Measurements from ENCODE around the gene NCDN. TPM values are rescaled to one million over a fixed set of nuclear protein-coding genes. Genes with fewer than 3 reads are reported as not detected.

Gene NCDN
- total RNA-seq, 2 experiments from 2014 or later, result 22.2 to 30.1 TPM

- Histone ChIP-seq H2AFZ (ENCODE audit: low read length) (no peak overlapping the region), H3K4me1 (ENCODE audit: insufficient read depth, low read length, poor library complexity, severe bottlenecking) (no peaks in the 10 kb centered on the region), H3K79me2 (ENCODE audit: insufficient read depth, low read depth, low read length) (no peaks in the 10 kb centered on the region), H4K20me1 (ENCODE audit: insufficient read depth, low read length) (no peaks in the 10 kb centered on the region), H3K9me3 (ENCODE audit: low read length) (no peaks in the 10 kb centered on the region), H3K9me2 (ENCODE audit: insufficient read depth, low read length) (no peaks in the 10 kb centered on the region), H3K4me3 (ENCODE audit: low read depth, low read length, poor library complexity, severe bottlenecking) (no peak overlapping the region), H3K36me3 (ENCODE audit: insufficient read depth, low read length) (no peaks in the 10 kb centered on the region), H3K4me2 (ENCODE audit: low read length) (no peak overlapping the region), H3K27ac (ENCODE audit: low read depth, low read length, poor library complexity, severe bottlenecking) (no peak overlapping the region)
- no peak for DNase-seq (ENCODE audit: low spot score)
- no TSS peak for BruUV-seq (replicated peaks)
- TF ChIP-seq CTCF (conservative IDR thresholded peaks at IDR 0.05; ENCODE audit: low read length) (no peak), EZH2phosphoT487 (IDR thresholded peaks at IDR 0.05; ENCODE audit: borderline replicate concordance, low read depth, low read length) (no peak)
- ChIA-PET CTCF (ENCODE audit: unreplicated experiment) (interaction anchor here (0.6 kb wide), 1 partner anchor 152 kb away, joined by 3 read pairs; no protein-coding TSS in a partner anchor), POLR2A (interaction anchor here (0.7 kb wide), 1 partner anchor 26 kb away, joined by 3 read pairs; no protein-coding TSS in a partner anchor)
- intact Hi-C loops (cut with micrococcal nuclease; ENCODE audit: unreplicated experiment), result no loop called here
Measured at GRCh38 chr1:35570589-35571137, 13.1 kb downstream of the NCDN start.

- no peak overlapping the region for H3K4me2 ChIP-seq (ENCODE audit: low read length)
- BruUV-seq (replicated peaks), result no TSS peak
- no peaks in the 10 kb centered on the region for H3K9me3 ChIP-seq (ENCODE audit: low read length)
- H3K27ac ChIP-seq (ENCODE audit: low read depth, low read length, poor library complexity, severe bottlenecking), result no peak overlapping the region
- H3K4me3 ChIP-seq (ENCODE audit: low read depth, low read length, poor library complexity, severe bottlenecking), result no peak overlapping the region
- intact Hi-C loops (cut with micrococcal nuclease; ENCODE audit: unreplicated experiment), result no loop called here
- no peaks in the 10 kb centered on the region for H3K9me2 ChIP-seq (ENCODE audit: insufficient read depth, low read length)
- H3K79me2 ChIP-seq (ENCODE audit: insufficient read depth, low read depth, low read length), result no peaks in the 10 kb centered on the region
- H4K20me1 ChIP-seq (ENCODE audit: insufficient read depth, low read length), result no peaks in the 10 kb centered on the region
- POLR2A ChIA-PET, result interaction anchor here (0.6 to 0.7 kb wide), 2 partner anchors 26 to 127 kb away, joined by 3 to 9 read pairs; no protein-coding TSS in a partner anchor
- no peaks in the 10 kb centered on the region for H3K36me3 ChIP-seq (ENCODE audit: insufficient read depth, low read length)
- DNase-seq (ENCODE audit: low spot score), result no peak
- no peak overlapping the region for H2AFZ ChIP-seq (ENCODE audit: low read length)
- no peak for TF ChIP-seq EZH2phosphoT487 (IDR thresholded peaks at IDR 0.05; ENCODE audit: borderline replicate concordance, low read depth, low read length)
- no peak for TF ChIP-seq CTCF (conservative IDR thresholded peaks at IDR 0.05; ENCODE audit: low read length)
- H3K4me1 ChIP-seq (ENCODE audit: insufficient read depth, low read length, poor library complexity, severe bottlenecking), result no peaks in the 10 kb centered on the region
- CTCF ChIA-PET (ENCODE audit: unreplicated experiment), result interaction anchor here (0.6 kb wide), 1 partner anchor 152 kb away, joined by 3 read pairs; no protein-coding TSS in a partner anchor
Measured at GRCh38 chr1:35571263-35571662, 13.7 kb downstream of the NCDN start.

- no peak for DNase-seq (ENCODE audit: low spot score)
- Histone ChIP-seq H3K4me1 (ENCODE audit: insufficient read depth, low read length, poor library complexity, severe bottlenecking) (peaks cover 3% of the 10 kb centered on the region), H3K4me2 (ENCODE audit: low read length) (no peak overlapping the region), H3K27ac (ENCODE audit: low read depth, low read length, poor library complexity, severe bottlenecking) (no peak overlapping the region), H3K9me2 (ENCODE audit: insufficient read depth, low read length) (no peaks in the 10 kb centered on the region), H3K4me3 (ENCODE audit: low read depth, low read length, poor library complexity, severe bottlenecking) (no peak overlapping the region), H4K20me1 (ENCODE audit: insufficient read depth, low read length) (no peaks in the 10 kb centered on the region), H3K9me3 (ENCODE audit: low read length) (no peaks in the 10 kb centered on the region), H3K36me3 (ENCODE audit: insufficient read depth, low read length) (no peaks in the 10 kb centered on the region), H3K79me2 (ENCODE audit: insufficient read depth, low read depth, low read length) (no peaks in the 10 kb centered on the region), H2AFZ (ENCODE audit: low read length) (no peak overlapping the region)
- ChIA-PET CTCF (ENCODE audit: unreplicated experiment) (no interaction called here), POLR2A (no interaction called here)
- BruUV-seq (replicated peaks), result no TSS peak
- TF ChIP-seq CTCF (conservative IDR thresholded peaks at IDR 0.05; ENCODE audit: low read length) (no peak), EZH2phosphoT487 (IDR thresholded peaks at IDR 0.05; ENCODE audit: borderline replicate concordance, low read depth, low read length) (no peak)
- intact Hi-C loops (cut with micrococcal nuclease; ENCODE audit: unreplicated experiment), result no loop called here
Measured at GRCh38 chr1:35572296-35572695, 14.7 kb downstream of the NCDN start.

All from OCI-LY7 (cell line).